NCI-H510A treated with DMSO at 0.1 percent for 48 hours (cell line): ENCODE results near the gene DUX4.
"Not testable (repeated sequence)": the region's sequence is repeated elsewhere in the genome, so short reads cannot be mapped to it uniquely, and the experiment has no call there.

Experiments
- DNase-seq: peaks from one replicate; lab custom pipeline; 2025; lab: John Stamatoyannopoulos, UW

DUX4 gene

DNA sequence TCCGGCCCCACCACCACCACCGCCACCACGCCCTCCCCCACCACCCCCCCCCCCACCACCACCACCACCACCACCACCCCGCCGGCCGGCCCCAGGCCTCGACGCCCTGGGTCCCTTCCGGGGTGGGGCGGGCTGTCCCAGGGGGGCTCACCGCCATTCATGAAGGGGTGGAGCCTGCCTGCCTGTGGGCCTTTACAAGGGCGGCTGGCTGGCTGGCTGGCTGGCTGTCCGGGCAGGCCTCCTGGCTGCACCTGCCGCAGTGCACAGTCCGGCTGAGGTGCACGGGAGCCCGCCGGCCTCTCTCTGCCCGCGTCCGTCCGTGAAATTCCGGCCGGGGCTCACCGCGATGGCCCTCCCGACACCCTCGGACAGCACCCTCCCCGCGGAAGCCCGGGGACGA lies at the start of gene DUX4:
Gene DUX4, plus strand, starts transcription at position 347 of the 400 bp plus-strand sequence. Its CDS starts 0 bp downstream, at position 347.
- DNase-seq = not testable (repeated sequence)

DNA sequence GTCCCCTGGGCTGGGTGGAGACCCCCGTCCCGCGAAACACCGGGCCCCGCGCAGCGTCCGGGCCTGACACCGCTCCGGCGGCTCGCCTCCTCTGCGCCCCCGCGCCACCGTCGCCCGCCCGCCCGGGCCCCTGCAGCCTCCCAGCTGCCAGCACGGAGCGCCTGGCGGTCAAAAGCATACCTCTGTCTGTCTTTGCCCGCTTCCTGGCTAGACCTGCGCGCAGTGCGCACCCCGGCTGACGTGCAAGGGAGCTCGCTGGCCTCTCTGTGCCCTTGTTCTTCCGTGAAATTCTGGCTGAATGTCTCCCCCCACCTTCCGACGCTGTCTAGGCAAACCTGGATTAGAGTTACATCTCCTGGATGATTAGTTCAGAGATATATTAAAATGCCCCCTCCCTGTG lies 1.9 kb downstream of the DUX4 start:
- DNase-seq = not testable (repeated sequence)

DNA sequence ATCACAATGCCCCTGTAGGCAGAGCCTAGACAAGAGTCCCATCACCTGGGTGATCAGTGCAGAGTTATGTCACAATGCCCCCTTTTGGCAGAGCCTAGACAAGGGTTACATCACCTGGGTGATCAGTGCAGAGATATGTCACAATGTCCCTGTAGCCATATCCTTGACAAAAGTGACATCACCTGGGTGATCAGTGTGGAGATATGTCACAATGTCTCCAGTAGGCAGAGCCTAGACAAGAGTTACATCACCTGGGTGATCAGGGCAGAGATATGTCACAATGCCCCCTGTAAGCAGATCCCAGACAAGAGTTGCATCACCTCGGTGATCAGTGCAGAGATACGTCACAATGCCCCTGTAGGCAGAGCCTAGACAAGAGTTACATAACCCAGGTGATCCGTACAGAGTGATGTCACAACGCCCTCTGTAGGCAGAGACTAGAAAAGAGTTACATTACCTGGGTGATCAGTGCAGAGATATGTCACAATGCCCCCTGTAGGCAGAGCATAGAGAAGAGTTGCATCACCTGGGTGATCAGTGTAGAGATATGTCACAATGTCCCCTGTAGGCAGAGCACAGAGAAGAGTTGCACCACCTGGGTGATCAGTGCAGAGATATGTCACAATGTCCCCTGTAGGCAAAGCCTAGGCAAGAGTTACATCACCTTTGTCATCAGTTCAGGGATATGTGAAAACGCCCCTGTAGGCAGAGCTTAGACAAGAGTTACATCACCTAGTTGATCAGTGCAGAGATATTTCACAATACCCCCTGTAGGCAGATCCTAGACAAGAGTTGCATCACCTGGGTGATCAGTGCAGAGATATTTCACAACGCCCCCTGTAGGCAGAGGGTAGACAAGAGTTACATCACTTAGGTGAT lies 4.4 kb downstream of the DUX4 start:
- DNase-seq = not testable (repeated sequence)

DNA sequence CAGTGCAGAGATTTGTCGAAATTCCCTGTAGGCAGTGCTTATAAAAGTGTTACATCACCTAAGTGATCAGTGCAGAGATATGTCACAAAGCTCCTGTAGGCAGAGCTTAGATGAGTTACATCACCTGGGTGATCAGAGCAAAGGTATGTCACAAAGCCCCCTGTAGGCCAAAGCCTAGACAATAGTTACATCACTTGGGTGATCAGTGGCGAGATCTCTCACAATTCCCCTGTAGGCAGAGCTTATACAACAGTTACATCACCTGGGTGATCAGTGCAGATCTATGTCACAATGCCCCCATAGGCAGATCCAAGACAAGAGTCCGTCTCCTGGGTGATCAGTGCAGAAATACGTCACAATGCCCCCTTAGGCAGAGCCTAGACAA lies 5.0 kb downstream of the DUX4 start:
- not testable (repeated sequence) for DNase-seq

DNA sequence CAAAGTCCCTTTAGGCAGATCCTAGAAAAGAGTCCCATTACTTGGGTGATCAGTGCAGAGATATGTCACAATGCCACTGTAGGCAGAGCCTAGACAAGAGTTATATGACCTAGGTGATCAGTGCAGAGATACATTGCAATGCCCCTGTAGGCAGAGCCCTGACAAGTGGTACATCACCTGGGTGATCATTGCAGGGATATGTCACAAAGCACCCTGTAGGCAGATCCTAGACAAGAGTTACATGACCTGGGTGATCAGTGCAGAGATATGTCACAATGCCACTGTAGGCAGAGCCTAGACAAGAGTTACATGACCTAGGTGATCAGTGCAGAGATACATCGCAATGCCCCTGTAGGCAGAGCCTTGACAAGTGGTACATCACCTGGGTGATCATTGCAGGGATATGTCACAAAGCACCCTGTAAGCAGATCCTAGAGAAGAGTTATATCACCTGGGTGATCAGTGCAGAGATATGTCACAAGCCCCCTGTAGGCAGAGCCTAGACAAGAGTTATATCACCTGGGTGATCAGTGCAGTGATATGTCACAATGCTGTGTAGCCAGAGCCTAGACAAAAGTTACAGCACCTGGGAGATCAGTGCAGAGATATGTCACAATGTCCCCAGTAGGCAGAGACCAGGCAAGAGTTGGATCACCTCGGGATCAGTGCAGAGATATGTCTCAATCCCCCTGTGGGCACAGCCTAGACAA lies 5.6 kb downstream of the DUX4 start:
- DNase-seq = not testable (repeated sequence)

DNA sequence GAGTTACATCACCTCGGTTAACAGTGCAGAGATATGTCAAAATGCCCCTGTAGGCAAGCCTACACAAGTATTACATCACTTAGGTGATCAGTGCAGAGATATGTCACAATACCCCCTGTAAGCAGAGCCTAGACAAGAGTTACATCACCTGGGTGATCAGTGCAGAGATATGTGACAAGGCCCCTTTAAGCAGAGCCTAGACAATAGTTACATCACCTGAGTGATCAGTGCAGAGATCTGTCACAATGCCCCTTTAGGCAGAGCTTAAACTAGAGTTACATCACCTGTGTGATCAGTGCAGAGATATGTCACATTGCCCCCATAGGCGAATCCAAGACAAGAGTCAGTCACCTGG lies 6.1 kb downstream of the DUX4 start:
- DNase-seq = not testable (repeated sequence)

DNA sequence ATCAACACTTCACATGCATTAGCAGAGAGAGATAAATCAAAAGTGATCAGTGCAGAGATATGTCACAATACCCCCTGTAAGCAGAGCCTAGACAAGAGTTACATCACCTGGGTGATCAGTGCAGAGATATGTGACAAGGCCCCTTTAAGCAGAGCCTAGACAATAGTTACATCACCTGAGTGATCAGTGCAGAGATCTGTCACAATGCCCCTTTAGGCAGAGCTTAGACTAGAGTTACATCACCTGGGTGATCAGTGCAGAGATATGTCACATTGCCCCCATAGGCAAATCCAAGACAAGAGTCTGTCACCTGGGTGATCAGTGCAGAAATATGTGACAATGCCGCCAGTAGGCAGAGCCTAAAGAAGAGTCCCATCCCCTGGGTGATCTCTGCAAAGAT lies 7.4 kb downstream of the DUX4 start:
- DNase-seq = not testable (repeated sequence)

DNA sequence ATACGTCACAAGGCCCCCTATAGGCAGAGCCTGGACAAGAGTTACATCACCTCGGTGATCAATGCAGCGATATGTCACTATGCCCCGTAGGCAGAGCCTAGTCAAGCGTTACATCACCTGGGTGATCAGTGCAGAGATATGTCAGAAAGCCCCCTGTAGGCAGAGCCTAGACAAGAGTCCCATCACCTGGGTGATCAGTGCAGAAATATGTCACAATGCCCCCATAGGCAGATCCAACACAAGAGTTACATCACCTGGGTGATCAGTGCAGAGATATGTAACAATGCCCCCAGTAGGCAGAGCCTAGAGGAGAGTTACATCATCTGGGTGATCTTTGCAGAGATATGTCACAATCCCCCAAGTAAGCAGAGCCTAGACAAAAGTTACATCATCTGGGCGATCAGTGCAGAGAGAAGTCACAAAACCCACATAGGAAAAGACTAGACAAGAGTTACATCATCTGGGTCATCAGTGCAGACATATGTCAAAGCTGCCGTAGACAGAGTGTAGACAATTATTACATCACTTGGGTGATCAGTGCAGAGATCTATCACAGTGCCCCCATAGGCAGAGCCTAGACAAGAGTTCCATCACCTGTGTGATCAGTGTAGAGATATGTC lies 8.0 kb downstream of the DUX4 start:
- not testable (repeated sequence) for DNase-seq

DNA sequence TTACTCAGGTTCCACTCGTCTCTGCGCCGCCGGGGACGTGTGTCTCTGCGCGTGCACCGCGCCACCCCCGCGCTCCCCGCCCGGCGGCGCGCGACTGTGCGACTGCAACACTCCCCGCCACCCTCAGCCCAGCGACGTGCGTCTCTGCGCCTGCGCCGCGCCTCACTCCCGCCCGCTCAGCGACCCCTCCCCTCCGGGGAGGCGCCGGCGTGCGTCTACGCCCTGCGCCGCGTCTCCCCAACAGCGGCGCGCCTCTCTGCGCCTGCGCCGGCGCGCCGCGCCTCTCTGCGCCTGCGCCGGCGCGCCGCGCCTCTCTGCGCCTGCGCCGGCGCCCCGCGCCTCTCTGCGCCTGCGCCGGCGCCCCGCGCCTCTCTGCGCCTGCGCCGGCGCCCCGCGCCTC lies 29.9 kb downstream of the DUX4 start:
- not testable (repeated sequence) for DNase-seq
